HepG2 (cell line): ENCODE results near the gene SRP19. TPM values are rescaled to one million over a fixed set of nuclear protein-coding genes. Genes with fewer than 3 reads are reported as not detected.

Source experiments
- ARID3A ChIP-seq: IDR thresholded peaks from 2 replicates; pipeline ENCODE4 v1.6.1; 2012; ENCODE audit warnings: low read depth, low read length, improper control_type of control experiment
- CBFB ChIP-seq: sonication (generic); formaldehyde crosslinking; IDR thresholded peaks from 2 replicates; pipeline ENCODE4 v1.4.0; 2020; ENCODE audit warnings: missing genetic modification reagents
- GMEB2 ChIP-seq: IDR thresholded peaks from 2 replicates; pipeline ENCODE4 v1.6.1; 2016; ENCODE audit warnings: missing biosample characterization, missing genetic modification reagents, low read depth
- KDM6A ChIP-seq: IDR thresholded peaks from 2 replicates; pipeline ENCODE4 v1.6.1; 2016; ENCODE audit warnings: low read depth
- MIER3 ChIP-seq: IDR thresholded peaks from 2 replicates; pipeline ENCODE4 v1.6.1; 2016; ENCODE audit warnings: missing compliant biosample characterization, borderline replicate concordance
- MXD4 ChIP-seq: IDR thresholded peaks from 2 replicates; pipeline ENCODE4 v1.6.1; 2016; ENCODE audit warnings: mild to moderate bottlenecking, missing biosample characterization, missing genetic modification reagents
- PHF21A ChIP-seq: sonication (generic); formaldehyde crosslinking; IDR thresholded peaks from 2 replicates; pipeline ENCODE4 v1.5.0; 2020; ENCODE audit warnings: mild to moderate bottlenecking, missing genetic modification reagents
- TBX3 ChIP-seq: fragments of 450-650 bp; IDR thresholded peaks from 2 replicates; pipeline ENCODE4 v1.6.1; 2017; ENCODE audit warnings: antibody characterized with exemption, mild to moderate bottlenecking, inconsistent platforms, borderline replicate concordance
- ZNF512B ChIP-seq: sonication (generic); formaldehyde crosslinking; IDR thresholded peaks from 2 replicates; pipeline ENCODE4 v1.5.1; 2020; ENCODE audit warnings: missing genetic modification reagents, mild to moderate bottlenecking, borderline replicate concordance
- polyA plus RNA-seq, 8 experiments: library from polyadenylated mRNA; depleted of rRNA in 3 of 8; stranded (reverse) in 7 of 8; unstranded in 1 of 8; fragments of >200 nt; fragmentation: Illumina TruSeq in 4 of 8; extraction: Trizol in 4 of 8; gene quantifications; 2 replicates each; pipeline versions ENCODE4 v1.2.1 to v1.2.3, GENCODE V29; 2011 to 2016; ENCODE audit warnings: low read depth in 4 of 8, missing spikeins in 1 of 8, mixed read lengths in 1 of 8; ENCODE audit not compliant: insufficient read depth in 1 of 8
- total RNA-seq, 5 experiments: library from RNA; depleted of rRNA; stranded (reverse); fragments of >200 nt; fragmentation: Illumina TruSeq; extraction: Trizol; gene quantifications; 2 replicates each; pipeline ENCODE4 v1.2.3, GENCODE V29; 2016; ENCODE audit warnings: low read depth in 1 of 5

Gene SRP19
- total and polyA plus RNA-seq, 2 of the 13 experiments (the other 11 are each of a cell fraction or from before 2014, with no cell fraction given): 46.9 to 143 TPM

GRCh38 chr5:112860929-112861637 is at the start of gene SRP19 (continued):
- peak; percentile 83; the same call in 1 of the 2 replicates for TF ChIP-seq MIER3 (CRISPR knock-in tag)
- no peak for TF ChIP-seq ARID3A
- TF ChIP-seq PHF21A (CRISPR knock-in tag): peak; percentile 49; the same call in 1 of the 2 replicates
- no peak for TF ChIP-seq GMEB2
- no peak for TF ChIP-seq ZNF512B
- TF ChIP-seq TBX3: no peak
- TF ChIP-seq KDM6A: peak; percentile 19; the same call in 1 of the 2 replicates
- peak; percentile 95 for TF ChIP-seq MXD4 (CRISPR knock-in tag)
- 0 out of 2 replicates have a peak, but pooled peaks have one; percentile 24 for TF ChIP-seq CBFB (CRISPR knock-in tag)
